A549 (cell line): Measurements from ENCODE around the gene MCCC1.

Experiments used
- EHMT2 ChIP-seq: fragments of 200-600 bp; sonication (generic); IDR thresholded peaks from 2 replicates; pipeline ENCODE4 v1.6.1; 2016; ENCODE audit warnings: antibody characterized with exemption, low read depth, mild to moderate bottlenecking, moderate library complexity
- EP300 ChIP-seq, 2 experiments: fragments of >200 bp; sonication (Bioruptor Twin); formaldehyde crosslinking; IDR thresholded peaks; 2 replicates in 1 of 2; 3 replicates in 1 of 2; pipeline ENCODE4 v1.6.1; 2016 to 2017
- HDAC2 ChIP-seq: fragments of 200-600 bp; sonication (generic); IDR thresholded peaks from 2 replicates; pipeline ENCODE4 v1.6.1; 2016
- HOXA7 ChIP-seq: fragments of 250-450 bp; sonication (Bioruptor Pico); IDR thresholded peaks from 2 replicates; pipeline ENCODE4 v1.5.0; 2020; ENCODE audit warnings: mild to moderate bottlenecking, moderate library complexity
- JUN ChIP-seq, 2 experiments: fragments of >200 bp; sonication (Bioruptor Twin); formaldehyde crosslinking; IDR thresholded peaks; 2 replicates in 1 of 2; 3 replicates in 1 of 2; pipeline ENCODE4 v1.6.1; 2016 to 2017
- MAFK ChIP-seq: fragments of 450-650 bp; IDR thresholded peaks from 2 replicates; pipeline ENCODE4 v1.6.1; 2014; ENCODE audit not compliant: partially characterized antibody
- POLR2AphosphoS2 ChIP-seq: conservative IDR thresholded peaks from 2 replicates; pipeline ENCODE4 v1.6.1; 2012; ENCODE audit warnings: low read length, improper control_type of control experiment, inconsistent platforms
- USF2 ChIP-seq: fragments of 450-650 bp; IDR thresholded peaks from 2 replicates; pipeline ENCODE4 v1.6.1; 2014; ENCODE audit warnings: antibody characterized with exemption
- TF ChIP-seq, protein P1 (sequence below): fragments of >200 bp; sonication (Bioruptor Twin); formaldehyde crosslinking; IDR thresholded peaks from 3 replicates; pipeline ENCODE4 v1.5.1; 2016

- TF ChIP-seq MAFK (no peak), USF2 (no peak), JUN (IDR thresholded peaks at IDR 0.05) (no peak), EP300 (IDR thresholded peaks at IDR 0.05) (no peak), EHMT2 (no peak), POLR2AphosphoS2 (no peak), HOXA7 (CRISPR knock-in tag) (no peak), HDAC2 (no peak)
- TF ChIP-seq, protein P1, sequence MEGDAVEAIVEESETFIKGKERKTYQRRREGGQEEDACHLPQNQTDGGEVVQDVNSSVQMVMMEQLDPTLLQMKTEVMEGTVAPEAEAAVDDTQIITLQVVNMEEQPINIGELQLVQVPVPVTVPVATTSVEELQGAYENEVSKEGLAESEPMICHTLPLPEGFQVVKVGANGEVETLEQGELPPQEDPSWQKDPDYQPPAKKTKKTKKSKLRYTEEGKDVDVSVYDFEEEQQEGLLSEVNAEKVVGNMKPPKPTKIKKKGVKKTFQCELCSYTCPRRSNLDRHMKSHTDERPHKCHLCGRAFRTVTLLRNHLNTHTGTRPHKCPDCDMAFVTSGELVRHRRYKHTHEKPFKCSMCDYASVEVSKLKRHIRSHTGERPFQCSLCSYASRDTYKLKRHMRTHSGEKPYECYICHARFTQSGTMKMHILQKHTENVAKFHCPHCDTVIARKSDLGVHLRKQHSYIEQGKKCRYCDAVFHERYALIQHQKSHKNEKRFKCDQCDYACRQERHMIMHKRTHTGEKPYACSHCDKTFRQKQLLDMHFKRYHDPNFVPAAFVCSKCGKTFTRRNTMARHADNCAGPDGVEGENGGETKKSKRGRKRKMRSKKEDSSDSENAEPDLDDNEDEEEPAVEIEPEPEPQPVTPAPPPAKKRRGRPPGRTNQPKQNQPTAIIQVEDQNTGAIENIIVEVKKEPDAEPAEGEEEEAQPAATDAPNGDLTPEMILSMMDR, result no peak
Measured at GRCh38 chr3:183015185-183015584, 84.1 kb downstream of the MCCC1 start.
